Activated CD8-positive, alpha-beta memory T cell treated with anti-CD3 and anti-CD28 coated beads, Interleukin-2, amount 50 U/mL, for 48 hours (primary cell): ENCODE results near the gene TLE1.

ENCODE experiments used
- DNase-seq: peaks from one replicate; pipeline ENCODE4 v3.0.0-alpha.2; 2020

TLE1 gene

GRCh38 chr9:81686614-81687520, 2.5 kb downstream of the TLE1 start:
- DNase-seq: peak; percentile 64

GRCh38 chr9:81685763-81686613, 3.4 kb downstream of the TLE1 start:
- no peak for DNase-seq

- no peak for DNase-seq
Measured at GRCh38 chr9:81684635-81685034, 4.7 kb downstream of the TLE1 start.

- DNase-seq: no peak
Measured at GRCh38 chr9:81683704-81684103, 5.6 kb downstream of the TLE1 start.

- no peak for DNase-seq
Measured at GRCh38 chr9:81683238-81683637, 6.1 kb downstream of the TLE1 start.

- no peak for DNase-seq
Measured at GRCh38 chr9:81682797-81683196, 6.5 kb downstream of the TLE1 start.

GRCh38 chr9:81682177-81682576, 7.2 kb downstream of the TLE1 start:
- DNase-seq: no peak

- no peak for DNase-seq
Measured at GRCh38 chr9:81680506-81680905, 8.8 kb downstream of the TLE1 start.

GRCh38 chr9:81680006-81680405, 9.3 kb downstream of the TLE1 start:
- DNase-seq: no peak

- DNase-seq: no peak
Measured at GRCh38 chr9:81678088-81678487, 11.3 kb downstream of the TLE1 start.

GRCh38 chr9:81676395-81676794, 13.0 kb downstream of the TLE1 start:
- DNase-seq: no peak

- DNase-seq: no peak
Measured at GRCh38 chr9:81673310-81673709, 16.0 kb downstream of the TLE1 start.

GRCh38 chr9:81671880-81672280, 17.5 kb downstream of the TLE1 start:
- DNase-seq: no peak

GRCh38 chr9:81669866-81670265, 19.5 kb downstream of the TLE1 start:
- no peak for DNase-seq

GRCh38 chr9:81669041-81669651, 20.2 kb downstream of the TLE1 start:
- DNase-seq: no peak

- no peak for DNase-seq
Measured at GRCh38 chr9:81666123-81666522, 23.2 kb downstream of the TLE1 start.

- DNase-seq: no peak
Measured at GRCh38 chr9:81665322-81665871, 23.9 kb downstream of the TLE1 start.

- no peak for DNase-seq
Measured at GRCh38 chr9:81664638-81665222, 24.6 kb downstream of the TLE1 start.

GRCh38 chr9:81661339-81661738, 28.0 kb downstream of the TLE1 start:
- DNase-seq: no peak

GRCh38 chr9:81656871-81657337, 32.4 kb downstream of the TLE1 start:
- DNase-seq: no peak

- DNase-seq: no peak
Measured at GRCh38 chr9:81656004-81656403, 33.3 kb downstream of the TLE1 start.

- DNase-seq: no peak
Measured at GRCh38 chr9:81653240-81653639, 36.1 kb downstream of the TLE1 start.
